Skeletal muscle tissue (tissue), 4 donors: ENCODE results near the gene ELMOD1. TPM values are rescaled to one million over a fixed set of nuclear protein-coding genes. Genes with fewer than 3 reads are reported as not detected.

Source experiments
- H3K27ac ChIP-seq: one replicate; pipeline ENCODE4 v1.7.0; 2013; ENCODE audit warnings: mild to moderate bottlenecking, low read depth, low read length, inconsistent platforms
- H3K27me3 ChIP-seq, 3 donors: one replicate each; pipeline ENCODE4 v1.7.0; 2013; ENCODE audit warnings: low read length in 3 of 3; ENCODE audit not compliant: control insufficient read depth in 3 of 3, insufficient read depth in 3 of 3
- H3K36me3 ChIP-seq, 3 donors: one replicate each; pipeline ENCODE4 v1.7.0; 2013; ENCODE audit warnings: low read length in 3 of 3; ENCODE audit not compliant: control insufficient read depth in 3 of 3, insufficient read depth in 3 of 3
- H3K4me1 ChIP-seq, 3 donors: one replicate each; pipeline ENCODE4 v1.7.0; 2013; ENCODE audit warnings: low read length in 3 of 3, mild to moderate bottlenecking in 3 of 3; ENCODE audit not compliant: control insufficient read depth in 3 of 3, insufficient read depth in 3 of 3
- H3K4me3 ChIP-seq, 3 donors: one replicate each; pipeline ENCODE4 v1.7.0; 2013; ENCODE audit warnings: low read length in 3 of 3
- H3K9ac ChIP-seq, 3 donors: one replicate each; pipeline ENCODE4 v1.7.0; 2013; ENCODE audit warnings: low read length in 3 of 3, mild to moderate bottlenecking in 3 of 3, moderate library complexity in 2 of 3, low read depth in 1 of 3
- H3K9me3 ChIP-seq, 3 donors: one replicate each; pipeline ENCODE4 v1.7.0; 2013; ENCODE audit warnings: low read length in 3 of 3; ENCODE audit not compliant: control insufficient read depth in 3 of 3
- total RNA-seq: library from RNA; depleted of rRNA; stranded (reverse); fragments of >200 nt; gene quantifications from one replicate; pipeline ENCODE4 v1.2.3, GENCODE V29; 2014
- donor health status: Osteomylitis.

ELMOD1 gene
- total RNA-seq, 1 donor from 2014 or later = 6.3 TPM

DNA sequence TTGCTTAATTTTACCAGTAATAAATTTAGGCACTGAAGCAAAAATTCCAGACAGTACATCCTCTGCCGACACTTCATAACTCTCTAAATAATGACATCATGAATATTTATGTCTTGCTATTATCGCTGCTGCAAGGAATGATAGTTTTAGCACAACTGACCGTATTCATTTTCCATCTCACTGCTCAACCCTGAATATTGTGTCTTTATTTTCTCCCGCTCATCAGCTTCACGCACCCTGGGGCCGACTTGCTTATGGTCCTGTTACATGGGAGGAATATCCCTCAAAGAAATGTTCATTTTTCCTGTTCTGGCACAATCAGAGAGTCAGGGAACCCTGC lies 87.7 kb downstream of the ELMOD1 start:
- no peaks in the 10 kb centered on the region for H3K36me3 ChIP-seq
- no peak overlapping the region for H3K27ac ChIP-seq
- H3K4me3 ChIP-seq = no peak overlapping the region
- no peak overlapping the region for H3K9ac ChIP-seq
- H3K9me3 ChIP-seq = no peaks in the 10 kb centered on the region
- H3K4me1 ChIP-seq = no peaks in the 10 kb centered on the region
- H3K27me3 ChIP-seq = no peaks in the 10 kb centered on the region

DNA sequence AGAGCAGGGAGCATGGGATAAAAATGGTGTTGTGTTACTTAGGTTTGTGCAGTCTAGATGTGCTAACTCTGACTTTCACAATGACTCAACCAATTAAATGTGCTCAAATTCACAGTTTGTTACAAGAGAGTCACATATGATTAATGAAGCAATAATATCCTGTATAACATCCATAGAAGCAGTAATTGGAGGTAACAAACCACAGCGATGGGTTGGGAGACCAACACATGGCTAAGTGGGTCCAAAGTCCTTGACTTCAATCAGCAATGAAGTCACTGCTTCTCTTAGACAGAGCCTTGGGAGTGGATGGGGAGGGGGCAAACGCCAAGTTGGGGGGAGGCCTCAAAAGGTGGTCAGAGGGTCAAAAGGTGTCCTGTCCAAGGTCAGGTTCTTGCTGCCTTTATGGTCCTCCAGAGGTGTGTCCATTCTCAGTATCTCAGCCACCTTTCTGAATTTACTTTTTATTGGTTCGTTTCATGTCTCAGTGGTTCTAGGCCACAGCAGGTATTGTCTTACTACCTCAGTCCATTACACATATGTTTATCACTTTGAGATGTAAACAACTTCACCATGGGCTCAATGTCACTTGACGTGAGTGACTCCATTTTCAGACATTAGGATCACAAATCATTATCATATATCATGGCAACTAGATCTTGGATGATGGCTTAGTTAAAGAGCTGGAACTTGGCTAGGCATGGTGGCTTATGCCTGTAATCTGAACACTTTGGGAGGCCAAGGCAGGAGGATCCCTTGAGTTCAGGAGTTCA lies 88.5 kb downstream of the ELMOD1 start:
- Histone ChIP-seq H3K9me3 (no peaks in the 10 kb centered on the region), H3K27ac (no peak overlapping the region), H3K4me1 (no peaks in the 10 kb centered on the region), H3K36me3 (no peaks in the 10 kb centered on the region), H3K9ac (no peak overlapping the region), H3K27me3 (no peaks in the 10 kb centered on the region), H3K4me3 (no peak overlapping the region)

DNA sequence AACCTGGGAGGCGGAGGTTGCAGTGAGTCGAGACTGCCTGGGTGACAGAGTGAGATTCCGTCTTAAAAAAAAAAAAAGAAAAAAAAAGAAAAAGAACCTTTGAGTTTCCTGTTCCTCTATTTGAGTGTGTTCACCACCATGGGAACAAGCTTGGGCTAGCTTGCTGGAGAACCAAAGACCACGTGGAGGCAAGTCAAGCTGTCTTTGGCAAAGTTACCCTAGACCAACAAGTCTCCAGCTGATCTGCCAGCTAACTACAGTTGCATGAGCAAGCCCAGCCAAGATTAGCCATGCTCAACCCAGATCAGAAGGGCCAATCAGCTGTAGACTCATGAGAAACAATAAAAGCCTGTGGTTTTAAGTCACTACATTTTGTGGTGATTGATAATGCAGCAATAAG lies 91.2 kb downstream of the ELMOD1 start:
- H3K27ac ChIP-seq = no peak overlapping the region
- H3K4me3 ChIP-seq = no peak overlapping the region
- H3K4me1 ChIP-seq = no peaks in the 10 kb centered on the region
- no peaks in the 10 kb centered on the region for H3K27me3 ChIP-seq
- no peaks in the 10 kb centered on the region for H3K36me3 ChIP-seq
- no peaks in the 10 kb centered on the region for H3K9me3 ChIP-seq
- no peak overlapping the region for H3K9ac ChIP-seq

DNA sequence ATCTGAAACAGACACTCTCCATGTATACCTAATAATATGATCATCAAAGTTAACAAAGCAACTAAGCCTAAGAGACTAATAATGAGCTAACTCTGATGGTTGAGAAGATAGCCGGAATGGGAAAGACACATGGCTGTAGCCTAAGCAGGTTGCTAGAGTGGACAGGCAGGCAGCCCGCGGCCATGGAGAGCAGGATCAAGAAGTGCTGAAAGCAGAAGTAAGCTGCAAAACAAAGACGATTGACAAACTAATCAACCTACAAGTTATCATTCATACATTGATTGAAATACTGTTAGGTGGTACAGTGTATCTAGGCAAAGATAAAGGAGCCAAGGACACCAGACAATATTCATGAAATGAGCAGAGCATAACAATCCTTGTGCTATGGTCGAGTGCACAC lies 91.6 kb downstream of the ELMOD1 start:
- Histone ChIP-seq H3K36me3 (no peaks in the 10 kb centered on the region), H3K4me3 (no peak overlapping the region), H3K27ac (no peak overlapping the region), H3K9ac (no peak overlapping the region), H3K9me3 (no peaks in the 10 kb centered on the region), H3K27me3 (no peaks in the 10 kb centered on the region), H3K4me1 (no peaks in the 10 kb centered on the region)

DNA sequence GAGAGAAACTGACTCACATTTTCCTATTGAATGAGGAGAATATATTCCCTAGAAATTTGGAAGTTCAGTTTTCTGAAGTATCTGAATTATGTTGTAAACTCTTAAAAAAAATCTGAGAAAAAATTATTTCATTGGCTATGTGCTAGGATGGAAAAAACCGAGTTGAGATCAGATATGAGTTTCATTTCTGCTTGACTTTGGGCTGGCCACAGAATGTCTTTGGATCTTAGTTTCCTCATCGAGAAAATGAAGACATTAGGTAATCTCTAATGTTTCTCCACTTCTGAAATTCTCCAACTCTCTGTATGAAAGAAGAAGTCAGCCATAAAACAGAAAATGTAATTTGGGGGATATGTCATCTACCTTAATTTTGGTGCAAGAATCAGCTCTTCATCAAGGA lies 92.1 kb downstream of the ELMOD1 start:
- Histone ChIP-seq H3K9ac (no peak overlapping the region), H3K27ac (no peak overlapping the region), H3K36me3 (no peaks in the 10 kb centered on the region), H3K4me3 (no peak overlapping the region), H3K27me3 (no peaks in the 10 kb centered on the region), H3K4me1 (no peaks in the 10 kb centered on the region), H3K9me3 (no peaks in the 10 kb centered on the region)

DNA sequence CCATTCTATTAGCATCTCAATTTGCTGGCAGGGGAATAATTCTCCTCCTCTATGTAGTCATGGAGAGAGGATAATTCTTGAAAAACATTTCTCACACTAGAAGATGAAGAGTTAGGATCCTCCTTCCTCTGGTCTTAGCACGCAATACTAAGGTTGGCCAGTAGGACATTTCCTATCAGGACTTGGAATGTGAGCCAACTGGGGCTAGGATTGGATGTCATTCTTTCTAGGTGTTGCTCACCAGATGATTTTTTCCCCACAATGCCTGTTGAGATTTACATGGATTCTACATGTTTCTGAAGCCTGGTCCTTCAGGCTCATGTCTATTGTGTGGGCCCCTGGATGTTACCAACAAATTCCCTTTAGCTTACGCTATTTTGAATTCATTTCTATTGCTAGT lies 92.9 kb downstream of the ELMOD1 start:
- Histone ChIP-seq H3K27ac (no peak overlapping the region), H3K9ac (no peak overlapping the region), H3K9me3 (no peaks in the 10 kb centered on the region), H3K36me3 (no peaks in the 10 kb centered on the region), H3K4me1 (peaks cover 0 to 2% (median 0%) of the 10 kb centered on the region in 3 donors), H3K4me3 (no peak overlapping the region), H3K27me3 (no peaks in the 10 kb centered on the region)

DNA sequence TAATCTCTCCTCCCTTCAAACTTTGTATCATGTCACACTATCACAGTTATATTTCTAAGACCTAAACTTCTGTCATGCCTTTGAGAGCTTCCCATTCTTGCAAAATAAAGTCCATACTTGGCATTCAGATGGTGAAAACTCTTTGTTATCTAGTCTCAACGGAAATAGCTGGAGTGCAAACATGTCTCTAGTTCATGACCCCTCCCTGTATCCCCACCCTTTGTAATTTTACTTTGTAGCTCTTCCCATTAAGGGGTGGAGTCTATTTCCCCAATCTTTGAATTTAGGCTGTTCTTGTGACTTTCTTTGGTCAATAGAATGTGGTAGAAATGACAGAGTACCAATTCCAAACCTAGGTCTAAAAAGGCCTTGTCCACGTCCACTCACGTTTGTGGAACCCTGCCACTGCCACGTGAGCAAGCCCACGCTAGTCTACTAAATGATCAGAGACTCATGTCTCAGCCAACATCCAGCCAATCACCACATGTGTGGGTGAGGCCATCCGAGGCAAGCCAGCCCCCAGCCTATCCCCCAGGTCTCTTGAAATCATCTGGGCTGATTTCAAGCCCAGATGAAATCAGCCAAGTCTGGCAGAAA lies 97.5 kb downstream of the ELMOD1 start:
- H3K9me3 ChIP-seq = no peaks in the 10 kb centered on the region
- no peaks in the 10 kb centered on the region for H3K27me3 ChIP-seq
- H3K36me3 ChIP-seq = no peaks in the 10 kb centered on the region
- peaks cover 0 to 11% (median 0%) of the 10 kb centered on the region in 3 donors for H3K4me1 ChIP-seq
- no peak overlapping the region for H3K9ac ChIP-seq
- H3K27ac ChIP-seq = no peak overlapping the region
- no peak overlapping the region for H3K4me3 ChIP-seq

DNA sequence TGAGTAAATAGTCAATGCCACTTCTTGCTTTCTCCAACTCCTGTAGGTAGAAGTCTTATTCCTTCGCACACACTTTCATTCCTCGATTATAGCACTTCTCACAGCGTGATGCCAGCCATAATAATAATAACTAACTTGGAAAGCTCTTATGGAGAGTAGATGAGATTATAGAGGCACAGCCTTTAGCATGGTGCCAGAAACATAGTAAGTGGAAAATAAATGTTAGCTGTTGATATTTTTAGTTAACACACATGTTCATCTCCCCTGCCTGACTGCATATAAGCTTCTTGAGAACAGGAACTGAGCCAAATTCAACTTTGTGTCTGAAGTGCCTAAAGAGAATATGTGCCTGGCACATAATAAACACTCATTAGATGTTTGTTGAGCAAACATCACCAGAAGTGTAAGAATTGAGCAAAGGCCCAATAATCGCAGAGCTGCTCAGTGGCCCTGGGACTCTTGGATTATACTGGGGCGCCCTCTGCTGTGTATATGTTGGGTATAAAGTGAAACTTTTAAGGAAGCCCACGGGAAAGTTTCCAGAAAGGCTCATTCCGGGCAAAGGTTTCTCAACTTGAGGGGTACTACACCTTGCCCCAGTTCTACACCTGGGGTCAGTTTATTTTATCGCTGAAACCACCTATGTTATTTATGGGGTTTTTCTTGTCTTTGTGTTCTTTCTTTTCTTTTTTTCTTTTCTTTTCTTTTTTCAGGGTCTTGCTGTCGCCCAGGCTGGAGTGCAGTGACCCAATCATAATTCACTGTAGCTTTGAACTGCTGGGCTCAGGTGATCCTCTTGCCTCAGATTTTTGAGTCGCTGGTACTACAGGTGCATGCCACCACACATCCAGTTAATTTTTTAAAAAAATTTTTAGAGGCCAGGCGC lies 98.6 kb downstream of the ELMOD1 start:
- no peaks in the 10 kb centered on the region for H3K27me3 ChIP-seq
- no peaks in the 10 kb centered on the region for H3K9me3 ChIP-seq
- peaks cover 0 to 11% (median 0%) of the 10 kb centered on the region in 3 donors for H3K4me1 ChIP-seq
- H3K27ac ChIP-seq = peak overlapping the region; percentile 38
- no peaks in the 10 kb centered on the region for H3K36me3 ChIP-seq
- H3K4me3 ChIP-seq = peak overlapping the region in 2 of 3 donors; percentile 11 to 62
- peak overlapping the region; percentile 59 to 65 (median 61) for H3K9ac ChIP-seq

DNA sequence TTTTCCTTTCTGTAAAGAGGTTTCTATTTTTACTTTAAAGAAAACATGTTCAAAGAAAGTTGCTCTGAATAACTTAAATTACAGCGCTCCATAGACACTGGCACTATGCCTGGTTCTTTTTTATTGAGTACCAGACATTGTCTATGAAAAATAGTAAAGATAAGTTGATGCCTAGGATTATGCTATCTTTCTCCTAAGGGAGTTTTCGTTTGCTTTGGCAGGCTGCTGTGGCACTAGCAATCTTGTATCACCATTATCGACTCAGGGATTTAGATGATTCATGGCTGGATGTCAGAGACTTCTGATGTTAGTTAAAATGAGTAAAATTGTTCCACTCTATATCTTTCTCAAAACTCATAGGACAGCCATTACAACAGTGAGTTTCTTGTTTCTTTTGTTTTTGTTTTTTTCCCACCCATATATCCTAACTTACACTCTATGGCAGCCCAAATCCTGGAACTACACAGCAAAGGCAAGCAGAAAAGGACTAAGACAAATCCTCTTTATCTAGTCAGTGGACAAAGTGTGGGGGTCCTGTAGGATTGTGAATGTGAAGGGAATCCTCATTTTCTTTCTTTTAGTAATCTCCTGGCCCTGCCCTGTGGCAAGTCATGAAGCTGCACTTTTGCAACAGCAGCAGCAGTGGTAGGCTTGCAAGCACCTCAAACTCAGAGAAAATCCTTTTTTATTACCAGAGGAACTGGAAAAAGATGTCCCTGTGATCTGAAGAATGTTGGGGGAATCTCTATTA lies 100.2 kb downstream of the ELMOD1 start:
- Histone ChIP-seq H3K4me1 (peaks cover 3 to 11% (median 6%) of the 10 kb centered on the region in 3 donors), H3K9ac (no peak overlapping the region), H3K4me3 (no peak overlapping the region), H3K9me3 (no peaks in the 10 kb centered on the region), H3K27me3 (no peaks in the 10 kb centered on the region), H3K36me3 (no peaks in the 10 kb centered on the region), H3K27ac (peak overlapping the region; percentile 11)
